HFFc6 (cell line): ENCODE results near the gene CYSRT1. TPM values are rescaled to one million over a fixed set of nuclear protein-coding genes. Genes with fewer than 3 reads are reported as not detected.

Source experiments
- DNase-seq: peaks from one replicate; pipeline ENCODE4 v3.0.0-alpha.2; 2018
- H3K27ac Mint-ChIP-seq: 2 replicates; pipeline ENCODE4 v1.8.0; 2020; ENCODE audit warnings: mild to moderate bottlenecking, mixed read lengths
- H3K27me3 Mint-ChIP-seq: 2 replicates; pipeline ENCODE4 v1.8.0; 2021; ENCODE audit warnings: mild to moderate bottlenecking, moderate library complexity, mixed read lengths; ENCODE audit not compliant: insufficient read depth
- H3K36me3 Mint-ChIP-seq: 2 replicates; pipeline ENCODE4 v1.8.0; 2021; ENCODE audit warnings: low read depth, mixed read lengths
- H3K4me1 Mint-ChIP-seq: 2 replicates; pipeline ENCODE4 v1.8.0; 2020; ENCODE audit warnings: low read depth, mixed read lengths
- H3K4me3 Mint-ChIP-seq: 2 replicates; pipeline ENCODE4 v1.8.0; 2020; ENCODE audit warnings: mild to moderate bottlenecking, moderate library complexity, mixed read lengths
- H3K9me3 Mint-ChIP-seq: 2 replicates; pipeline ENCODE4 v1.8.0; 2020; ENCODE audit warnings: mild to moderate bottlenecking, mixed read lengths
- total RNA-seq, 6 experiments: library from RNA; stranded (reverse); fragmentation: NEBNext Ultra II Directional; extraction: Animal tissue kit (Norgen Biotek cat#: 25700); gene quantifications; 2 replicates in 1 of 6; 3 replicates in 5 of 6; pipeline ENCODE4 v1.2.3, GENCODE V29; 2021
- TF ChIP-seq, protein P1 (sequence below): fragments of 200-600 bp; sonication (generic); IDR thresholded peaks from 2 replicates; pipeline ENCODE4 v1.5.0; 2021; ENCODE audit warnings: antibody characterized with exemption, mild to moderate bottlenecking

CYSRT1 gene
- total RNA-seq, 6 experiments from 2014 or later: 0.41 to 0.97 (median 0.68) TPM

DNA sequence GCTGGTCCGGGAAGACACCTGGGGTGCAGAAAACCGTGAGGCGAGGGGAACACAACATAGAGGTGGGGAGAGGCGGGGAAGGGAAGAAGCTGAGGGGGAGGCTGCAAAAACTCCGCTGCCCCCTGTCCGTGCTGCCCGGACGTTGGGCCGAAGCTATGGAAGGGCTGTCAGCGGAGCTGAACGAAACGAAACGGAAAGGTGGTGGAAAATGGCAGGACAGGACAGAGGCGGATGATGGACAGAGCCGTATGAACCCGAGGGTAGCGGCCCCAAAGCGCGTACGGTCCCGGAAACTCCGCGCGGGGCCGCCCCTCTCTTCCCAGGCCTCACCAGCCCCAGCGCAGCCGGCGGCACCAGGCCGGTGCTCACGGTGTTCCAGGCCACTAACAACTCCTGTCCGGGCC lies 36.9 kb upstream of the CYSRT1 start:
- TF ChIP-seq, protein P1, sequence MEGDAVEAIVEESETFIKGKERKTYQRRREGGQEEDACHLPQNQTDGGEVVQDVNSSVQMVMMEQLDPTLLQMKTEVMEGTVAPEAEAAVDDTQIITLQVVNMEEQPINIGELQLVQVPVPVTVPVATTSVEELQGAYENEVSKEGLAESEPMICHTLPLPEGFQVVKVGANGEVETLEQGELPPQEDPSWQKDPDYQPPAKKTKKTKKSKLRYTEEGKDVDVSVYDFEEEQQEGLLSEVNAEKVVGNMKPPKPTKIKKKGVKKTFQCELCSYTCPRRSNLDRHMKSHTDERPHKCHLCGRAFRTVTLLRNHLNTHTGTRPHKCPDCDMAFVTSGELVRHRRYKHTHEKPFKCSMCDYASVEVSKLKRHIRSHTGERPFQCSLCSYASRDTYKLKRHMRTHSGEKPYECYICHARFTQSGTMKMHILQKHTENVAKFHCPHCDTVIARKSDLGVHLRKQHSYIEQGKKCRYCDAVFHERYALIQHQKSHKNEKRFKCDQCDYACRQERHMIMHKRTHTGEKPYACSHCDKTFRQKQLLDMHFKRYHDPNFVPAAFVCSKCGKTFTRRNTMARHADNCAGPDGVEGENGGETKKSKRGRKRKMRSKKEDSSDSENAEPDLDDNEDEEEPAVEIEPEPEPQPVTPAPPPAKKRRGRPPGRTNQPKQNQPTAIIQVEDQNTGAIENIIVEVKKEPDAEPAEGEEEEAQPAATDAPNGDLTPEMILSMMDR: no peak
- Mint-ChIP-seq H3K4me3 (peak overlapping the region; percentile 97), H3K36me3 (no peaks in the 10 kb centered on the region; the same call in none of the 2 replicates), H3K27me3 (peaks cover 3% of the 10 kb centered on the region), H3K27ac (peak overlapping the region; percentile 94), H3K9me3 (no peaks in the 10 kb centered on the region), H3K4me1 (peaks cover 32% of the 10 kb centered on the region)
- DNase-seq: no peak

DNA sequence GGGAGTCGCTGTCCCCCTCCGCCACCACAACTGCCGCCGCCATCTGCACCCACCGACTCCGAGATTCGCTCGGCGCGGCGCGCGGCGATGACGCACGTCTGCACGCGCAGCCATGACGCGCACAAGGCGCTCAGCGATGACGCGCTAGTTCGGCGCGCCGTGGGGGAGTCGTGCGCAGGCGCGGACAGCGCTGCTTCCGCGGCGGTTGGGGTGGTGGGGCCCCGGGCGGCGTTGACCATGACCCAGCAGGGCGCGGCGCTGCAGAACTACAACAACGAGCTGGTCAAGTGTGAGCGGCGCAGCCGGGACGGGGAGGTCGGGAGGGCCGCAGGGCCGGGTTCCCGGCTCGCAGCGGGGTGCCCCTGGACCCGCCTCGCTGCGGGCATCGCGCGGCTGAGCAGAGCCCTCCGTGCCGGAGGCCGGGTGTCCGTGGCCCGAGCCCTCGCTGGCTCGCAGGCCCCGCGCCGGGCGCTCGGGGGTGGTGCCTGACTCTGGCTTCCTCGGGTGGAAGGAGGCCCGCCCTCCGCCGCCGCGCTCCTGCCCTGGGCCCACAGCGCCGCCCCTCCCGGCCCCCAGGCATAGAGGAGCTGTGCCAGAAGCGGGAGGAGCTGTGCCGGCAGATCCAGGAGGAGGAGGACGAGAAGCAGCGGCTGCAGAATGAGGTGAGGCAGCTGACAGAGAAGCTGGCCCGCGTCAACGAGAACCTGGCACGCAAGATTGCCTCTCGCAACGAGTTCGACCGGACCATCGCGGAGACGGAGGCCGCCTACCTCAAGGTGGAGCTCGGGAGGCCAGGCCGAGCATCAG lies 36.3 kb upstream of the CYSRT1 start, which contains the start of the genes ANAPC2 and SSNA1:
Gene ANAPC2 (minus strand): TSS at position 71 of the 807 bp plus-strand sequence. CDS start 28 bp downstream, at position 43.
Gene SSNA1 (plus strand): TSS at position 187 of the 807 bp plus-strand sequence. CDS start 51 bp downstream, at position 238.
- no peaks in the 10 kb centered on the region for H3K9me3 Mint-ChIP-seq
- H3K4me3 Mint-ChIP-seq: peak within 1 kb of the TSS; percentile 97
- peaks cover 3% of the 10 kb centered on the region for H3K27me3 Mint-ChIP-seq
- H3K4me1 Mint-ChIP-seq: peaks cover 32% of the 10 kb centered on the region
- DNase-seq: peak; percentile 91
- TF ChIP-seq, protein P1: peak; percentile 65
- no peaks in the 10 kb centered on the region; the same call in none of the 2 replicates for H3K36me3 Mint-ChIP-seq
- peak within 1 kb of the TSS; percentile 94 for H3K27ac Mint-ChIP-seq

DNA sequence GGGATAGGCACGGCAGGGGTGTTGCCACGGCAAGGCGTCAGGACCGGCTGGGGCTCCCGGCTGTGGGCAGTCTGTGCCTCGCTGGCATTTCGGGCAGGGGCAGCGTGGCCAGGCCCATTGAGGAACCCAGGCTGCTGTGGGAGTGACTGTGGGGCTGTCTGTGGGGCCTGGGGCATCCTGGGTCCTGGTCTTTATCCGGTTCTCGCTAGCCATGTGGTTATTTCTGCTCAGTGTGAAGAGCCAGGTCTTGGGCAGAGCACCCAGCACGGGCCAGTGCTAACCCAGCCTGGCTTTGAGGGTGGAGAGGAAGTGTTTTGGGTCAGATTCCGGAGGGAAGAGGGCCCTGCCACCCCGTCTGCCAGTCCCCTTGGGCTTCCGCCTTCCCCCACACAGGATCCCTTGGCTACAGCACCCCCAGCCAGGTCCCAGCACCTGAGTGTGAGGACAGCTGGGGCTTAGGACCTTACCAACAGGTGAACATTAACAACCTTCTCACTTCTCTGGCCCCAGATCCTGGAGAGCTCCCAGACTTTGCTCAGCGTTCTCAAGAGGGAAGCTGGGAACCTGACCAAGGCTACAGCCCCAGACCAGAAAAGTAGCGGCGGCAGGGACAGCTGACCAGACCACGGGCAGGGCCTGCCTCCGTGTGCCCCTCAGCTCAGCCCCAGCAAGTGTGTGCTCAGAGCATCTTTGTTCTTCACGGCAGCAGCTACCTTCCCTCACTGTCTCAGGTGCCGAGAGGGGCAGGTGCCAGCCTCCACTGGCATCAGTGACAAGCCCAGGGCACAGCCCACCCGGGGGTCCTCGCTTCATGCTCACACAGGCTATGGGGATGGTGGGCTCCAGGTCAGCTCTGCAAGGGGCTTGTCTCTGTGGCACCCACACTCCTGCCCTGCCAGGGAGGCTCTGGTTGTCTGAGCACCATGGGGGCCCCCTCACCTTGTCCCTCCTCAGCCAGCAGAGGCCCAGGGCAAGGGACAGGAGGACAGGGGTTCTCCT lies 35.4 kb upstream of the CYSRT1 start:
- Mint-ChIP-seq H3K4me3 (peak overlapping the region; percentile 97), H3K36me3 (no peaks in the 10 kb centered on the region; the same call in none of the 2 replicates)
- DNase-seq: no peak

DNA sequence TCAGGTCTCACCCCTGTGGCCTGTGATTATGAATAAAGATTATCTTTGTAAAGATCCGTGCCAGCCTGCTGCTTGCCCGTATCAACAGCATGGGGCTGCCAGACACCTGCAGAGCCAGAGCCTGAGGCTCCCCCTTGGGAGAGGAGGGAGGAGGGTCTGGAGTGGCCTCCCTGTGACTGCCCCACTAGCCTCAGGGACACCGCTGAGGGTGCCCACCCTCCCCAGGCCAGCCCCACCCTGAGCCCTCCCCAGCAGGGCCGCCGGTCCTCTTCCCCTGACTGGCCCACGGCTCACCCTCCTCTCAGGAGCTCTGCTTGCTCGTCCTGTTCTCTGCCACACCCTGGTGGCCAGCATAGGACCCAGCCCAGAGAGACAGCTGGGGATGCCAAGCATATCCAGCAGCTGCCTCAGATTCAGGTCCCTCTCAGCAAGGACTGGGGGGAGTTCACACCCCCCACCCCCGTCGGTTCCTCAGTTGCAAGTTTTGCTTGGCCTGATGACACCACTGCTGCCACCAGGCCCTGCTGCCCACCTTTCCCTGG lies 34.6 kb upstream of the CYSRT1 start:
- peaks cover 32% of the 10 kb centered on the region for H3K4me1 Mint-ChIP-seq
- H3K27me3 Mint-ChIP-seq: peaks cover 1% of the 10 kb centered on the region
- H3K4me3 Mint-ChIP-seq: peak overlapping the region; percentile 97
- peak overlapping the region; percentile 42; the same call in 1 of the 2 replicates for H3K27ac Mint-ChIP-seq
- no peak for DNase-seq
- H3K9me3 Mint-ChIP-seq: no peaks in the 10 kb centered on the region
- TF ChIP-seq, protein P1: peak; percentile 38
- no peaks in the 10 kb centered on the region; the same call in none of the 2 replicates for H3K36me3 Mint-ChIP-seq

More for the DNA sequence above, 35.4 kb upstream of the CYSRT1 start:
- Mint-ChIP-seq H3K27ac (peak overlapping the region; percentile 94), H3K9me3 (no peaks in the 10 kb centered on the region), H3K4me1 (peaks cover 32% of the 10 kb centered on the region), H3K27me3 (peaks cover 1% of the 10 kb centered on the region)
- TF ChIP-seq, protein P1: no peak; the same call in 1 of the 2 replicates

DNA sequence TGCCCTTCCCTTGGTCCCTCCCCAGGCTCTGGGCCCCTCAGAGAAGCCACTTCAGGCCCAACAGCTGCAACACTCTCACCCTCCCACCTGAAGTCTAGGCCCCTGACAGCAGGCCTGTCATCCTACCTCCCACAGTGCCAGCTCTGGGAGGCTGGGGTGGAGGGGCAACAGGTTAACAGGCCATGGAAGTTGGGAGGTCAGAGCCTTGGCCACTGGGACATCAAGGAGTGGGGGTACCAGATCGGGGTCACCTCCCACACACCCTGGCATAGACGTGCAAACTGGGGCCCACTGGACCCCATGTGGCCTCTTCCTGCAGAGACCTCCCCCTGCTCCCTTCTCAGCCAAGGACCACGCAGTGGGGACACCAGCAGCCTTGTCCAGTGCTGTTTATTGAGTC lies 33.7 kb upstream of the CYSRT1 start:
- no peak for DNase-seq
- Mint-ChIP-seq H3K4me1 (peaks cover 32% of the 10 kb centered on the region), H3K27ac (no peak overlapping the region; the same call in 1 of the 2 replicates), H3K36me3 (no peaks in the 10 kb centered on the region; the same call in none of the 2 replicates), H3K4me3 (no peak overlapping the region), H3K9me3 (no peaks in the 10 kb centered on the region), H3K27me3 (peaks cover 1% of the 10 kb centered on the region)
- TF ChIP-seq, protein P1: no peak
